ENCODE results near the gene DNASE1L1.

Gene DNASE1L1

DNA sequence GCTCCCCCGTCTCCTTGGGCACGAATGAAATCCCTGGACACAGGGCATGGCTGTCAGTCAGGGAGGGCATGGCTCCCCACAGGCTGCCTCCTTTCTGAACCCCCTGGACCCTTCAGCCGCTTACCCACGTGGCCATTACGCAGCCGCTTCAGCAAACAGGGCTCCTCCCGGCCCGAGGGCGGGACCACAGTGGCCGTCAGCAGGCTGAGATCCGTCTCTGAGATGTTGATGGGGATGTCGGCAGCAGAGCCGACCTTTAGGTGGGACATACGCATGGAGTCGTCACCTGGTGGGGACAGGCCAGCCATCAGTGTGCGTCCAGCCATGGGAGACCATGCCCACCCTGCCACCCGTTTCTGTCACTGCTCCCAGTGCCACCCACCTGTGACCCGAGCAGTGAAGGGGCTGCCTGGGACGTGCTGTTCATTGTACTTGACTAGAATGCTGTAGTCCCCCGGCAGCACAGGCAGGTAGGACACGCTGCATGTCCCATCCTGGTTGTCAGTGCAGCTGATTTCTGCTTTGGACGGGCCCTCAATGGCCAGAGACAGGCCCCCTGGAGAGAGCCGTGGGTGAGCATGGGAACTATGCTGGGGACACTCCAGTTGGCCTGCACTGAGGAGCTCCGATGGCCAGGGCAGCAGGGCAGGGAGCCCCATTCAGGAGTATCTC is 55.7 kb downstream of the DNASE1L1 start:
- TF ChIP-seq MAX (IDR thresholded peaks at IDR 0.05) (no peak), YY1 (IDR thresholded peaks at IDR 0.05; ENCODE audit: low read depth) (no peak), CREB1 (IDR thresholded peaks at IDR 0.05; ENCODE audit: low read depth) (no peak), EP300 (IDR thresholded peaks at IDR 0.05; ENCODE audit: borderline replicate concordance) (no peak), NFIC (IDR thresholded peaks at IDR 0.05) (no peak), CEBPB (IDR thresholded peaks at IDR 0.05) (no peak), TCF12 (IDR thresholded peaks at IDR 0.05; ENCODE audit: low read depth) (no peak), FOXM1 (IDR thresholded peaks at IDR 0.05; ENCODE audit: borderline replicate concordance, low read depth) (no peak)
- TF ChIP-seq, protein P1, sequence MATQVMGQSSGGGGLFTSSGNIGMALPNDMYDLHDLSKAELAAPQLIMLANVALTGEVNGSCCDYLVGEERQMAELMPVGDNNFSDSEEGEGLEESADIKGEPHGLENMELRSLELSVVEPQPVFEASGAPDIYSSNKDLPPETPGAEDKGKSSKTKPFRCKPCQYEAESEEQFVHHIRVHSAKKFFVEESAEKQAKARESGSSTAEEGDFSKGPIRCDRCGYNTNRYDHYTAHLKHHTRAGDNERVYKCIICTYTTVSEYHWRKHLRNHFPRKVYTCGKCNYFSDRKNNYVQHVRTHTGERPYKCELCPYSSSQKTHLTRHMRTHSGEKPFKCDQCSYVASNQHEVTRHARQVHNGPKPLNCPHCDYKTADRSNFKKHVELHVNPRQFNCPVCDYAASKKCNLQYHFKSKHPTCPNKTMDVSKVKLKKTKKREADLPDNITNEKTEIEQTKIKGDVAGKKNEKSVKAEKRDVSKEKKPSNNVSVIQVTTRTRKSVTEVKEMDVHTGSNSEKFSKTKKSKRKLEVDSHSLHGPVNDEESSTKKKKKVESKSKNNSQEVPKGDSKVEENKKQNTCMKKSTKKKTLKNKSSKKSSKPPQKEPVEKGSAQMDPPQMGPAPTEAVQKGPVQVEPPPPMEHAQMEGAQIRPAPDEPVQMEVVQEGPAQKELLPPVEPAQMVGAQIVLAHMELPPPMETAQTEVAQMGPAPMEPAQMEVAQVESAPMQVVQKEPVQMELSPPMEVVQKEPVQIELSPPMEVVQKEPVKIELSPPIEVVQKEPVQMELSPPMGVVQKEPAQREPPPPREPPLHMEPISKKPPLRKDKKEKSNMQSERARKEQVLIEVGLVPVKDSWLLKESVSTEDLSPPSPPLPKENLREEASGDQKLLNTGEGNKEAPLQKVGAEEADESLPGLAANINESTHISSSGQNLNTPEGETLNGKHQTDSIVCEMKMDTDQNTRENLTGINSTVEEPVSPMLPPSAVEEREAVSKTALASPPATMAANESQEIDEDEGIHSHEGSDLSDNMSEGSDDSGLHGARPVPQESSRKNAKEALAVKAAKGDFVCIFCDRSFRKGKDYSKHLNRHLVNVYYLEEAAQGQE (IDR thresholded peaks at IDR 0.05; ENCODE audit: low read depth) = no peak

DNA sequence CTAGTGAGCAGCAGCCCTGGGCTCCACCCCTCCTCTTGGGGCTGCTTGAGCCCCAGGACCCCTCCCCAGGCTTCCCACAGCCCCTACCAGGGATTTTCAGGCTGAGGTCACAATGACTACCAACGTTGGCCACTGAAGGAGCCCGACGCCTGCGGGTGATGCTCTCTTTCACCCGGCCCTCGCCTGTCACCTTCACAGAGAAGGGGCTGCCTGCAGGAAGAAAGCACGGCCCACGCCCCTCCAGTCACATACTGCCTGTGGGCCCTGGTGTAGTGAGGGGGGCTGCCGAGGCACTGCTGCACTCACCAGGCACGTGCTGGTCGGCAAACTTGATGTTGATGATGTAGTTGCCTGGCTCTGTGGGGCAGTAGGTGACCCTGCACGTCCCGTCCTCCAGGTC is 56.6 kb downstream of the DNASE1L1 start:
- no peak for TF ChIP-seq MAX (IDR thresholded peaks at IDR 0.05)
- no peak for TF ChIP-seq ZBTB7A (IDR thresholded peaks at IDR 0.05; ENCODE audit: low read depth)
- no peak for TF ChIP-seq EP300 (IDR thresholded peaks at IDR 0.05; ENCODE audit: borderline replicate concordance)
- no peak for TF ChIP-seq TAF1 (IDR thresholded peaks at IDR 0.05; ENCODE audit: low read depth)
- TF ChIP-seq YY1 (IDR thresholded peaks at IDR 0.05; ENCODE audit: low read depth) = no peak
- TF ChIP-seq TCF12 (IDR thresholded peaks at IDR 0.05; ENCODE audit: low read depth) = no peak
- no peak for TF ChIP-seq RAD21 (IDR thresholded peaks at IDR 0.05; ENCODE audit: low read depth)
- TF ChIP-seq CEBPB (IDR thresholded peaks at IDR 0.05) = no peak
- TF ChIP-seq, protein P1 (IDR thresholded peaks at IDR 0.05; ENCODE audit: low read depth) = no peak
- TF ChIP-seq NFIC (IDR thresholded peaks at IDR 0.05) = no peak
- TF ChIP-seq CREB1 (IDR thresholded peaks at IDR 0.05; ENCODE audit: low read depth) = no peak
- TF ChIP-seq TEAD4 (IDR thresholded peaks at IDR 0.05) = no peak
- TF ChIP-seq, protein P2, sequence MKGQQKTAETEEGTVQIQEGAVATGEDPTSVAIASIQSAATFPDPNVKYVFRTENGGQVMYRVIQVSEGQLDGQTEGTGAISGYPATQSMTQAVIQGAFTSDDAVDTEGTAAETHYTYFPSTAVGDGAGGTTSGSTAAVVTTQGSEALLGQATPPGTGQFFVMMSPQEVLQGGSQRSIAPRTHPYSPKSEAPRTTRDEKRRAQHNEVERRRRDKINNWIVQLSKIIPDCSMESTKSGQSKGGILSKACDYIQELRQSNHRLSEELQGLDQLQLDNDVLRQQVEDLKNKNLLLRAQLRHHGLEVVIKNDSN (IDR thresholded peaks at IDR 0.05) = no peak
- no peak for TF ChIP-seq EGR1 (IDR thresholded peaks at IDR 0.05)
- no peak for TF ChIP-seq FOXM1 (IDR thresholded peaks at IDR 0.05; ENCODE audit: borderline replicate concordance, low read depth)

GRCh38 chrX:154352012-154352401 is 57.0 kb downstream of the DNASE1L1 start:
- TF ChIP-seq NFIC (IDR thresholded peaks at IDR 0.05) = no peak
- no peak for TF ChIP-seq YY1 (IDR thresholded peaks at IDR 0.05; ENCODE audit: low read depth)
- TF ChIP-seq, protein P1 (IDR thresholded peaks at IDR 0.05; ENCODE audit: low read depth) = no peak
- TF ChIP-seq CREB1 (IDR thresholded peaks at IDR 0.05; ENCODE audit: low read depth) = no peak

Measured in Ishikawa (cell line).